ENCODE data around the gene ATP8A1.

DNA sequence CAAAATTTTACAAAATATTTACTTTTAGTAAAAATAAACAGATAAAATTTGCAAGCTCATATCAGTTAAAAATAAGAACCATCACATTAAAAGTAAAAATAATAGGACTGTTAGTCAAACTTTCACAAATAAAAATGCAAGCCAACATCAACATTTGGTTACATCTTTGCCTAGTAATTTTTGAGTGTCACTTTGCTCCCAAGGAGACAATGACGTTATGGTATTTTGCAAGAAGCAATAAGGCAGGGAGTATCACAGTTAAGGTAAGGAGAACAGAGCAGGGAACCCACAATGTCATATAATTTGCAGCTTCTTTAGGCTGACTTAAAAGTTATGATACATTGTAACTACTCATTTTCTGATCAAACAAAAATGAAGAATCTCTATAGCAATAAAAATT lies 98.7 kb downstream of the ATP8A1 start:
- TF ChIP-seq CTCF (IDR thresholded peaks at IDR 0.05) = no peak
- no peak for TF ChIP-seq POLR2AphosphoS5 (IDR thresholded peaks at IDR 0.05)
- no peak for TF ChIP-seq POLR2A (IDR thresholded peaks at IDR 0.05)
- TF ChIP-seq EP300 (IDR thresholded peaks at IDR 0.05) = no peak

Measured in upper lobe of left lung (tissue), 4 donors.